HepG2 (cell line): ENCODE measurements around the gene TPX2. TPM values are rescaled to one million over a fixed set of nuclear protein-coding genes. Genes with fewer than 3 reads are reported as not detected.

ENCODE experiments used
- BCLAF1 ChIP-seq: fragments of 450-650 bp; IDR thresholded peaks from 2 replicates; pipeline ENCODE4 v1.6.1; 2017; ENCODE audit warnings: mild to moderate bottlenecking
- DPF2 ChIP-seq: sonication (generic); formaldehyde crosslinking; IDR thresholded peaks from 2 replicates; pipeline ENCODE4 v1.4.0; 2020; ENCODE audit warnings: mild to moderate bottlenecking, low read depth, missing genetic modification reagents, borderline replicate concordance
- DRAP1 ChIP-seq: IDR thresholded peaks from 2 replicates; pipeline ENCODE4 v1.6.1; 2016; ENCODE audit warnings: missing genetic modification reagents, missing compliant biosample characterization
- FLYWCH1 ChIP-seq: sonication (generic); formaldehyde crosslinking; IDR thresholded peaks from 2 replicates; pipeline ENCODE4 v1.8.1; 2023; ENCODE audit warnings: mild to moderate bottlenecking, missing genetic modification reagents
- NFE2L2 ChIP-seq: fragments of 150-350 bp; IDR thresholded peaks from 2 replicates; pipeline ENCODE4 v1.6.1; 2014; ENCODE audit warnings: low read length
- NR2F1 ChIP-seq, 2 experiments: fragments of 450-650 bp in 1 of 2; formaldehyde crosslinking in 1 of 2; IDR thresholded peaks; 2 replicates each; pipeline versions ENCODE4 v1.5.0 to v1.6.1; 2016 to 2020; ENCODE audit warnings: mild to moderate bottlenecking in 1 of 2, missing compliant biosample characterization in 1 of 2, missing genetic modification reagents in 1 of 2, moderate library complexity in 1 of 2
- RFX1 ChIP-seq: fragments of 450-650 bp; IDR thresholded peaks from 2 replicates; pipeline ENCODE4 v1.6.1; 2017
- STAG1 ChIP-seq: sonication (generic); formaldehyde crosslinking; IDR thresholded peaks from 2 replicates; pipeline ENCODE4 v1.4.0; 2020; ENCODE audit warnings: missing genetic modification reagents
- TFAP4 ChIP-seq: sonication (generic); IDR thresholded peaks from 2 replicates; pipeline ENCODE4 v1.6.1; 2016; ENCODE audit warnings: low read depth, borderline replicate concordance
- ZBTB20 ChIP-seq: sonication (generic); formaldehyde crosslinking; IDR thresholded peaks from 2 replicates; pipeline ENCODE4 v1.8.1; 2023; ENCODE audit warnings: missing genetic modification reagents, low read depth, mild to moderate bottlenecking, borderline replicate concordance
- ZFP36 ChIP-seq: fragments of 150-350 bp; IDR thresholded peaks from 2 replicates; pipeline ENCODE4 v1.6.1; 2018; ENCODE audit warnings: borderline replicate concordance, low read length, low read depth; ENCODE audit not compliant: partially characterized antibody
- ZFY ChIP-seq: sonication (generic); formaldehyde crosslinking; IDR thresholded peaks from 2 replicates; pipeline ENCODE4 v1.4.0; 2020; ENCODE audit warnings: missing genetic modification reagents
- ZNF143 ChIP-seq: sonication (generic); formaldehyde crosslinking; IDR thresholded peaks from 2 replicates; pipeline ENCODE4 v1.4.0; 2020; ENCODE audit warnings: missing genetic modification reagents
- ZNF362 ChIP-seq: sonication (generic); formaldehyde crosslinking; IDR thresholded peaks from 2 replicates; pipeline ENCODE4 v1.4.0; 2020; ENCODE audit warnings: missing genetic modification reagents, mild to moderate bottlenecking, borderline replicate concordance
- ZNF557 ChIP-seq: sonication (generic); formaldehyde crosslinking; IDR thresholded peaks from 2 replicates; pipeline ENCODE4 v1.4.0; 2020; ENCODE audit warnings: missing genetic modification reagents
- ZNF703 ChIP-seq: sonication (generic); formaldehyde crosslinking; IDR thresholded peaks from 2 replicates; pipeline ENCODE4 v1.5.1; 2020; ENCODE audit warnings: missing genetic modification reagents, mild to moderate bottlenecking, moderate library complexity, borderline replicate concordance
- ZNF788 ChIP-seq: sonication (generic); formaldehyde crosslinking; IDR thresholded peaks from 2 replicates; pipeline ENCODE4 v1.5.0; 2020; ENCODE audit warnings: mild to moderate bottlenecking, missing genetic modification reagents, borderline replicate concordance
- polyA plus RNA-seq, 8 experiments: library from polyadenylated mRNA; depleted of rRNA in 3 of 8; stranded (reverse) in 7 of 8; unstranded in 1 of 8; fragments of >200 nt; fragmentation: Illumina TruSeq in 4 of 8; extraction: Trizol in 4 of 8; gene quantifications; 2 replicates each; pipeline versions ENCODE4 v1.2.1 to v1.2.3, GENCODE V29; 2011 to 2016; ENCODE audit warnings: low read depth in 4 of 8, missing spikeins in 1 of 8, mixed read lengths in 1 of 8; ENCODE audit not compliant: insufficient read depth in 1 of 8
- total RNA-seq, 5 experiments: library from RNA; depleted of rRNA; stranded (reverse); fragments of >200 nt; fragmentation: Illumina TruSeq; extraction: Trizol; gene quantifications; 2 replicates each; pipeline ENCODE4 v1.2.3, GENCODE V29; 2016; ENCODE audit warnings: low read depth in 1 of 5
- TF ChIP-seq, protein P1 (sequence below): sonication (generic); formaldehyde crosslinking; IDR thresholded peaks from 2 replicates; pipeline ENCODE4 v1.4.0; 2020; ENCODE audit warnings: missing genetic modification reagents, low read depth, mild to moderate bottlenecking, borderline replicate concordance
- TF ChIP-seq, protein P2 (sequence below): sonication (generic); formaldehyde crosslinking; IDR thresholded peaks from 2 replicates; pipeline ENCODE4 v1.5.0; 2020; ENCODE audit warnings: missing genetic modification reagents

Gene TPX2
- total and polyA plus RNA-seq, 2 of the 13 experiments (the other 11 are each of a cell fraction or from before 2014, with no cell fraction given), result 34.3 to 124 TPM

DNA sequence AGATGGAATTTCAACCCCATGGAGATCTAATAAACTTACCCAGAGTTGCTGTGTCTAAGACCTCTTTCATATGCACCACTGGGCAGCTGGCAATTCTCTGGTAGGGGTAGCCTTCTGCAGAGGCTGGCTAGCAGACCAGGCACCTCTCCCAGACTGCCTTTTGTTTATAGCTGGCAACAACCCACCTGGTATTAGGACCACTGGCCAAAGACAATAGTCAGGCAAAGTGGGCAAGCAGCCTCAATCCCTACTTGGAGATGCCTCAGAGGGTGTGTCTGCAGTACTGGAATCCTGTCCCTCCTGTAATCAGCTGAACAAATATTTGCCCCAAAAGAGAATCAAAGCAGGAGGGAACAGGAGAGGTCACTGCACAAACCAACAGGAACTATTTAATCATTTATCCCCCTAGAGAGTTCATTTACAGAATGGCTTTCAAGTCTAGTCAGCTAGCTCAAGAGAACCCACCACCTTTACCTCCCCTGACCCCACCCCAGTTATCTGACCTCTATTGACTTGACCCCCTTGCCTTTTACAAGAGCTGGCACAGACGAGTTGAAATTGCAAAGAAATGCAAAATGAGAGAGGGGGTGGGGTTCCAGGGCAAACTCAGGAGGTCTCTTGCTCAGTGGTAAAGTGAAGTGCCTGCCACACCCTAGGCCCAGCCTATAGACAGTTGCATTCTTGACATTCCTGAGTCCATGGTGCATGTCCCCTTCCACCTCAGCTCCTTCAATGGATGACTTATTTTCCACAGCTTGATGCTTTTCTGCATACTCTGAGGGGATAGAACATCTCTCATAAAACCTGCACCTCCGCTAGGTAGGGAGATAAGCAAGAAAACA, 19.2 kb upstream of the TPX2 start (continued):
- TF ChIP-seq, protein P1, sequence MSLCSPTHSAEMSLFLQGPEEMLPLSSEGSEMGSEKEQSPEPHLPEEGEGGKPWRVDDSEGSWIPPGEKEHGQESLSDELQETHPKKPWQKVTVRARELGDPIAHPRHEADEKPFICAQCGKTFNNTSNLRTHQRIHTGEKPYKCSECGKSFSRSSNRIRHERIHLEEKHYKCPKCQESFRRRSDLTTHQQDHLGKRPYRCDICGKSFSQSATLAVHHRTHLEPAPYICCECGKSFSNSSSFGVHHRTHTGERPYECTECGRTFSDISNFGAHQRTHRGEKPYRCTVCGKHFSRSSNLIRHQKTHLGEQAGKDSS, result peak; percentile 70
- TF ChIP-seq ZNF362 (CRISPR knock-in tag), result peak; percentile 50; the same call in 1 of the 2 replicates
- no peak for TF ChIP-seq ZNF788
- TF ChIP-seq RFX1, result no peak
- TF ChIP-seq DRAP1 (CRISPR knock-in tag), result peak; percentile 84
- no peak for TF ChIP-seq ZFP36
- peak; percentile 92 for TF ChIP-seq ZNF557
- peak; percentile 57; the same call in 1 of the 2 replicates for TF ChIP-seq ZNF143 (CRISPR knock-in tag)
- TF ChIP-seq STAG1, result peak; percentile 19; the same call in 1 of the 2 replicates
- TF ChIP-seq ZFY (CRISPR knock-in tag), result peak; percentile 58; the same call in 1 of the 2 replicates
- TF ChIP-seq NR2F1 (CRISPR knock-in tag; IDR thresholded peaks at IDR 0.05), result peak; percentile 91 to 98
- peak; percentile 97 for TF ChIP-seq ZBTB20
- TF ChIP-seq FLYWCH1 (CRISPR knock-in tag), result peak; percentile 75; the same call in 1 of the 2 replicates
- peak; percentile 18; the same call in 1 of the 2 replicates for TF ChIP-seq NFE2L2
- peak; percentile 44 for TF ChIP-seq DPF2
- TF ChIP-seq ZNF703 (CRISPR knock-in tag), result peak; percentile 95; the same call in 1 of the 2 replicates
- no peak for TF ChIP-seq BCLAF1
- TF ChIP-seq TFAP4, result peak; percentile 100
- TF ChIP-seq, protein P2, sequence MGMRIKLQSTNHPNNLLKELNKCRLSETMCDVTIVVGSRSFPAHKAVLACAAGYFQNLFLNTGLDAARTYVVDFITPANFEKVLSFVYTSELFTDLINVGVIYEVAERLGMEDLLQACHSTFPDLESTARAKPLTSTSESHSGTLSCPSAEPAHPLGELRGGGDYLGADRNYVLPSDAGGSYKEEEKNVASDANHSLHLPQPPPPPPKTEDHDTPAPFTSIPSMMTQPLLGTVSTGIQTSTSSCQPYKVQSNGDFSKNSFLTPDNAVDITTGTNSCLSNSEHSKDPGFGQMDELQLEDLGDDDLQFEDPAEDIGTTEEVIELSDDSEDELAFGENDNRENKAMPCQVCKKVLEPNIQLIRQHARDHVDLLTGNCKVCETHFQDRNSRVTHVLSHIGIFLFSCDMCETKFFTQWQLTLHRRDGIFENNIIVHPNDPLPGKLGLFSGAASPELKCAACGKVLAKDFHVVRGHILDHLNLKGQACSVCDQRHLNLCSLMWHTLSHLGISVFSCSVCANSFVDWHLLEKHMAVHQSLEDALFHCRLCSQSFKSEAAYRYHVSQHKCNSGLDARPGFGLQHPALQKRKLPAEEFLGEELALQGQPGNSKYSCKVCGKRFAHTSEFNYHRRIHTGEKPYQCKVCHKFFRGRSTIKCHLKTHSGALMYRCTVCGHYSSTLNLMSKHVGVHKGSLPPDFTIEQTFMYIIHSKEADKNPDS (CRISPR knock-in tag), result peak; percentile 98
